SJCRH30 (cell line): ENCODE results near the gene IGSF10. TPM values are rescaled to one million over a fixed set of nuclear protein-coding genes. Genes with fewer than 3 reads are reported as not detected.
"Not testable (repeated sequence)": the region's sequence is repeated elsewhere in the genome, so short reads cannot be mapped to it uniquely, and the experiment has no call there.

Experiments used
- DNase-seq, 2 experiments: peaks; one replicate each; pipeline ENCODE4 v3.0.0-alpha.2; 2015 to 2020
- H3K27ac ChIP-seq: fragments of 250-450 bp; sonication (Bioruptor Pico); 2 replicates; pipeline ENCODE4 v1.5.1; 2020; ENCODE audit warnings: mild to moderate bottlenecking, moderate library complexity
- H3K27me3 ChIP-seq: fragments of 250-450 bp; sonication (Bioruptor Pico); 2 replicates; pipeline ENCODE4 v1.5.1; 2020; ENCODE audit warnings: mild to moderate bottlenecking, moderate library complexity
- H3K36me3 ChIP-seq: fragments of 250-450 bp; sonication (Bioruptor Pico); 2 replicates; pipeline ENCODE4 v1.5.1; 2020; ENCODE audit warnings: mild to moderate bottlenecking, moderate library complexity
- H3K4me1 ChIP-seq: fragments of 250-450 bp; sonication (Bioruptor Pico); 2 replicates; pipeline ENCODE4 v1.5.1; 2020; ENCODE audit warnings: mild to moderate bottlenecking, moderate library complexity
- H3K4me3 ChIP-seq: fragments of 250-450 bp; sonication (Bioruptor Pico); 2 replicates; pipeline ENCODE4 v1.5.1; 2020; ENCODE audit warnings: mild to moderate bottlenecking, moderate library complexity
- H3K9me3 ChIP-seq: fragments of 250-450 bp; sonication (Bioruptor Pico); replicated peaks from 2 replicates; pipeline ENCODE4 v1.5.1; 2020; ENCODE audit warnings: mild to moderate bottlenecking, moderate library complexity
- total RNA-seq: library from RNA; depleted of rRNA; stranded (reverse); fragments of >200 nt; shearing (Covaris generic); gene quantifications from 2 replicates; pipeline ENCODE4 v1.2.3, GENCODE V29; 2014; rRNA removed

The IGSF10 gene, protein sequence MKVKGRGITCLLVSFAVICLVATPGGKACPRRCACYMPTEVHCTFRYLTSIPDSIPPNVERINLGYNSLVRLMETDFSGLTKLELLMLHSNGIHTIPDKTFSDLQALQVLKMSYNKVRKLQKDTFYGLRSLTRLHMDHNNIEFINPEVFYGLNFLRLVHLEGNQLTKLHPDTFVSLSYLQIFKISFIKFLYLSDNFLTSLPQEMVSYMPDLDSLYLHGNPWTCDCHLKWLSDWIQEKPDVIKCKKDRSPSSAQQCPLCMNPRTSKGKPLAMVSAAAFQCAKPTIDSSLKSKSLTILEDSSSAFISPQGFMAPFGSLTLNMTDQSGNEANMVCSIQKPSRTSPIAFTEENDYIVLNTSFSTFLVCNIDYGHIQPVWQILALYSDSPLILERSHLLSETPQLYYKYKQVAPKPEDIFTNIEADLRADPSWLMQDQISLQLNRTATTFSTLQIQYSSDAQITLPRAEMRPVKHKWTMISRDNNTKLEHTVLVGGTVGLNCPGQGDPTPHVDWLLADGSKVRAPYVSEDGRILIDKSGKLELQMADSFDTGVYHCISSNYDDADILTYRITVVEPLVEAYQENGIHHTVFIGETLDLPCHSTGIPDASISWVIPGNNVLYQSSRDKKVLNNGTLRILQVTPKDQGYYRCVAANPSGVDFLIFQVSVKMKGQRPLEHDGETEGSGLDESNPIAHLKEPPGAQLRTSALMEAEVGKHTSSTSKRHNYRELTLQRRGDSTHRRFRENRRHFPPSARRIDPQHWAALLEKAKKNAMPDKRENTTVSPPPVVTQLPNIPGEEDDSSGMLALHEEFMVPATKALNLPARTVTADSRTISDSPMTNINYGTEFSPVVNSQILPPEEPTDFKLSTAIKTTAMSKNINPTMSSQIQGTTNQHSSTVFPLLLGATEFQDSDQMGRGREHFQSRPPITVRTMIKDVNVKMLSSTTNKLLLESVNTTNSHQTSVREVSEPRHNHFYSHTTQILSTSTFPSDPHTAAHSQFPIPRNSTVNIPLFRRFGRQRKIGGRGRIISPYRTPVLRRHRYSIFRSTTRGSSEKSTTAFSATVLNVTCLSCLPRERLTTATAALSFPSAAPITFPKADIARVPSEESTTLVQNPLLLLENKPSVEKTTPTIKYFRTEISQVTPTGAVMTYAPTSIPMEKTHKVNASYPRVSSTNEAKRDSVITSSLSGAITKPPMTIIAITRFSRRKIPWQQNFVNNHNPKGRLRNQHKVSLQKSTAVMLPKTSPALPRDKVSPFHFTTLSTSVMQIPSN (N-terminal part only)
- total RNA-seq: not detected in 2 replicates

DNA sequence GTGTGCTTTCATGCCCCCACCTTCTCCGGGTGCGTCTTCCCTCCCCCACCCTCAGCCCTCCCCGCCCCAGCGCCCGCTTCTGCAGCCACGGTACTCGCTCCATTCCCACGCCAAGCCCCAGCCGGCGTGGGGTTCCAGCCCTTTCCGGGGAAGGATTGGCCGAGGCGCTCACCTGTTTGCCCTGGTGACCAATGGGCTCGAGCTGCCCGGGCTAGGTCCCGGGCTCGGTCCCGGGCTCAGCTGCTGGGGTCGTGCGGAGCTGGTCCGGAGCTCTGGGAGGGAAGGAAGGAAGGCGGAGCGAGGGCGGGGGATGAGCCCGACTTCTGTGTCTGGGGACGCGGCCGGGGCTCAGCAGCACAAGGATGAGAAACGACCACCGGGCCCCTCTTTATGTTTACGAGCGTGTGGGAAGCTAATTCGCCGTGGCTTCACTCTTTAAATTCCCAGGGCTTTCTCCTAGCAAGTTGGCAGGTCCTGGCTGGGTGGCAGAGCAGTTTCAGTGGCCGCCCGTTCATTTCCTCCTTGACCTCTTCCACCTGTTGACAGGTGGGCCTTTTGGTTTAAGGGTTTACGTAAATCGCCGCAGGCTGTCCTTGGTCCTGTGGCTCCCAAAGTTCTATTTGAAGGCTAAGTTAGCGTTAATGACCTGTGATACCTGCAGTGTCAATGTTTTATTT lies at the start of gene IGSF10:
IGSF10 (minus strand) TSS at position 288 of the 677 bp plus-strand sequence. CDS start 2,352 bp downstream, outside the sequence.
- H3K27me3 ChIP-seq: peaks cover 8% of the 10 kb centered on the region; the same call in 1 of the 2 replicates

DNA sequence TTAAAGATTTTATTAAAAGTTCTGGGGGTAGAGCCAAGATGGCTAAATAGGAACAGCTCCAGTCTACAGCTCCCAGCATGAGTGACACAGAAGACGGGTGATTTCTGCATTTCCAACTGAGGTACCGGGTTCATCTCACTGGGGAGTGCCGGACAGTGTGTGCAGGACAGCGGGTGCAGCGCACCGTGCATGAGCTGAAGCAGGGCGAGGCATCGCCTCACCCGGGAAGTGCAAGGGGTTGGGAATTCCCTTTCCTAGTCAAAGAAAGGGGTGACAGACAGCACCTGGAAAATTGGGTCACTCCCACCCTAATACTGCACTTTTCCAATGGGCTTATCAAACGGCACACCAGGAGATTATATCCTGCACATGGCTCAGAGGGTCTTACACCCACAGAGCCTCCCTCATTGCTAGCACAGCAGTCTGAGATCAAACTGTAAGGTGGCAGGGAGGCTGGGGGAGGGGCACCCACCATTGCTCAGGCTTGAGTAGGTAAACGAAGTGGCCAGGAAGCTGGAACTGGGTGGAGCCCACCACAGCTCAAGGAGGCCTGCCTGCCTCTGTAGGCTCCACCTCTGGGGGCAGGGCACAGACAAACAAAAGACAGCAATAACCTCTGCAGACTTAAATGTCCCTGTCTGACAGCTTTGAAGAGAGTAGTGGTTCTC lies 48.7 kb upstream of the IGSF10 start:
- not testable (repeated sequence) for DNase-seq, H3K9me3 ChIP-seq, H3K4me3 ChIP-seq, H3K27ac ChIP-seq, H3K36me3 ChIP-seq, H3K4me1 ChIP-seq, H3K27me3 ChIP-seq

More for the DNA sequence above, at the start of gene IGSF10:
- Histone ChIP-seq H3K4me1 (no peaks in the 10 kb centered on the region), H3K9me3 (no peaks in the 10 kb centered on the region), H3K36me3 (no peaks in the 10 kb centered on the region), H3K27ac (no peak within 1 kb of the TSS), H3K4me3 (no peak within 1 kb of the TSS)
- DNase-seq: no peak

DNA sequence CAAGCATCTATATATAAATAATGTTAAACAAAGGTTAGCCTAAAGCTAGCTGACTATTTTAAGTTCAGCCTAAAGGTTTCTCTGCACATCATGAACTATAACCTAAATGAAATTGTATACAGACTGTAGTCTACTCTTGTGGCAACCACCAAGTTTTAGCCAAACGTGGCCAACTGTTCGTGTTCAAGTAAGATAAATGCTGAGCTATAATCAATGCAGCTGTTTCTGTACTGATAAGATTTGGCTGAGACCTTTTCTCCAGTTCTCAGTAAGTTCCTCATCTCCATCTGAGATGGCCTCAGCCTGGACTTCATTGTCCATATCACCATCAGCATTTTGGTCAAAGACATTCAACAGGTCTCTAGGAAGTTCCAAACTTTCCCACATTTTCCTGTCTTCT lies 43.7 kb upstream of the IGSF10 start:
- no peaks in the 10 kb centered on the region for H3K36me3 ChIP-seq
- no peak for DNase-seq
- H3K4me1 ChIP-seq: no peaks in the 10 kb centered on the region
- H3K27me3 ChIP-seq: no peaks in the 10 kb centered on the region
- no peaks in the 10 kb centered on the region for H3K9me3 ChIP-seq
- H3K27ac ChIP-seq: no peak overlapping the region
- no peak overlapping the region for H3K4me3 ChIP-seq

DNA sequence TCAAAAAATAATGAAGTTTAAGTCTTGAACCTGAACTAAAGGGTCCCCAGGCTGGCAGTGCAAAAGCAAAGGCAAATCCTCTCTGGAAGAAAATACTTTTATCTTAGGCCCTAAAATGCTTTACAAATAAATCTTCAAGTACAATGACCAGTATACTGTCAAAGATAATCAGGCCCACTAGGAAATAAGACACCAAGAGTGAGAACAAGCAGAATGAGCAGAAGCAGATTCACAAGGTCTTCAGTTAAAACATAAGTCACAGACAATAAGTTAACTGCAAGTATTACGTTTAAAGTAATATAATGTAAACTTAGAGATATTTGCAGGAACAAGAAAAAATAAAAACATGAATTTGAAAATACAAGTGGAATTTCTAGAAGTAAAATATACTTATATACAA lies 42.2 kb upstream of the IGSF10 start:
- Histone ChIP-seq H3K9me3 (no peaks in the 10 kb centered on the region), H3K4me3 (no peak overlapping the region), H3K4me1 (no peaks in the 10 kb centered on the region), H3K36me3 (no peaks in the 10 kb centered on the region), H3K27me3 (no peaks in the 10 kb centered on the region), H3K27ac (no peak overlapping the region)
- no peak for DNase-seq

DNA sequence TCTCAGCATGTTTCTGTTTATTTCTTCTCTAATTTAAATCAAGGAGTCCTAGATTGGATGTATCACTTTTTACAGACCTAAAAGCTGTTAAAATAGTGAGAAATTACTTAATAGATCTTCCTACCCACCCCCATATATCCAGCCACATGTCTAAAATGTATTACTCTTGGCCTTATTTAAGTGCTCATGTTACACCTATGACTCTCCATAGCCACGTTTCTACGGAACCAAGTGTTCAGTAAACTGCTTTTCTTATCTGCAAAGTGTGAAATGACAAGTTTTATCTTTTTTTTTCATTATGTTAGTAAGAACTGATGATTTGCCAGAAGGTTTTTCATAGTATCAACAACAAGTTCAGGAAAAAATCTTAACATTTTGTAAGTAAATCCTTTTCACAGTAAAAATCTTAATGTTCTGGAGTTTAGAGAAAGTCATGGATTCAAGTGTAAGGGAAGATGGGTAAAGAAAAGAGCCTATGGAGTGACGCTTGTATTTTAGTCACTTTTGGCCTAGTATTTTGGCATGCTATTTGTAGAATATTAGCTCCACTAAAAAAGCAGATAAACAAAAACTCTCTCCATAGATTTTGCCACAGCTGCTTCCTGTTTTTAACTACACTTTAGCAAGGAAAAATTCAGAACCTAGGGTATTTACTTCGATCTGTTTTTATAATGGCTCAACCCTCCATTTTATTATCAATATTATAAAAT lies 41.2 kb upstream of the IGSF10 start:
- no peaks in the 10 kb centered on the region for H3K36me3 ChIP-seq
- no peak overlapping the region for H3K27ac ChIP-seq
- no peak overlapping the region for H3K4me3 ChIP-seq
- H3K4me1 ChIP-seq: no peaks in the 10 kb centered on the region
- DNase-seq: no peak
- no peaks in the 10 kb centered on the region for H3K27me3 ChIP-seq
- H3K9me3 ChIP-seq: no peaks in the 10 kb centered on the region

DNA sequence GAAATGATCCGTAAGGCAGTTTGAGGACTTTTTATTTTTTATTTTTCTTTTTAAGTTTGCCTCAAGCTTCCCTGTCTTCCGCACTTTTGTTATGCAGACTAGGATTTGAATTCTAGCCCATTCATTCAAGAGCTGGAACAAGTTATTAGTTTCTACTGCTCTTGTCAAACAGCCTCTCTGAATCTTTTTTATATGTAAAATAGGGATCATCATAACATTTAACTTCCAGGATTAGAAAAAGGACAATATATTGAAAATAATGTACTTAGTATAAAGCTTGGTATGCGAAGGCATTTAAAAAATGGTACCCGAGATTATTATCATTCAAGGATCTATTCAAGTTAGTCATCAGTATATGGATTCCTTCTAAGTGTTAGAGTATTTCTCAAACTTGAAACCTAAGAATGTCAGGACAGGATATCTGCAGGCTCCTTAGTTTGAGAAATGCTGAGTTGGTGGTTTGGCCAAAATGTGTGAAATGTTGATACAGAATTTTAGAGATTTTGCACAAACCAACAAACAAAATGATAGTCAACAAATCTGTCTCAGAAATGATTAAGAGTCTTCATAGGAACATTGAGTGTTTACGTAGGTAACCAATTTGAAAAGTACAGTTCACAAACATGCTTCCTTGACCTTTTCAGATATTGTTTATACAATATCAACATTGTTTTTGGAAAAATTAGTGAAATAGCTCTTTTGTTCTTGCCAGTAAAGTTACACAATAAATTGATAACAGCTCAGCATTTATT lies 40.5 kb upstream of the IGSF10 start:
- H3K36me3 ChIP-seq: no peaks in the 10 kb centered on the region
- no peaks in the 10 kb centered on the region for H3K4me1 ChIP-seq
- no peak overlapping the region for H3K27ac ChIP-seq
- DNase-seq: no peak
- H3K27me3 ChIP-seq: no peaks in the 10 kb centered on the region
- no peaks in the 10 kb centered on the region for H3K9me3 ChIP-seq
- no peak overlapping the region for H3K4me3 ChIP-seq

DNA sequence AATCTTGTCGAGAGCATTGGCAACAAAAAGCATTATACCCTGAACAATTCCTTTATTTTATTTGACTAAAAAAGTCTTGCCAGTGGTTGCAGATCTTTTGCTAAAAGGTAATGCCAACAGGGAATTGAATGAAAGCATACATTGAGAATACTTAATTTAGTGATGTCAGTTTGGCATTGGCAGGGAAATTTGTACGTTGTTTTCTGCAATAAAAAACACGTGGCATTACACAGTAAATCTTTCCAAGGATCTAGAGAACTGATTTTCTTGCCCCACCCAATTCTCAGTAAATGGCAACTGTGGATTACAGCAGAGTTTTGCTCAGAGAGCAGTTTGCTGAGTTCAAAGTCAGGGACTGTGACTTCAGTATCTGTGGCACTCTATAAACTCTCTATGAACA lies 38.3 kb upstream of the IGSF10 start:
- Histone ChIP-seq H3K4me3 (no peak overlapping the region), H3K36me3 (no peaks in the 10 kb centered on the region), H3K9me3 (no peaks in the 10 kb centered on the region), H3K27ac (no peak overlapping the region), H3K27me3 (no peaks in the 10 kb centered on the region), H3K4me1 (no peaks in the 10 kb centered on the region)
- DNase-seq: no peak

DNA sequence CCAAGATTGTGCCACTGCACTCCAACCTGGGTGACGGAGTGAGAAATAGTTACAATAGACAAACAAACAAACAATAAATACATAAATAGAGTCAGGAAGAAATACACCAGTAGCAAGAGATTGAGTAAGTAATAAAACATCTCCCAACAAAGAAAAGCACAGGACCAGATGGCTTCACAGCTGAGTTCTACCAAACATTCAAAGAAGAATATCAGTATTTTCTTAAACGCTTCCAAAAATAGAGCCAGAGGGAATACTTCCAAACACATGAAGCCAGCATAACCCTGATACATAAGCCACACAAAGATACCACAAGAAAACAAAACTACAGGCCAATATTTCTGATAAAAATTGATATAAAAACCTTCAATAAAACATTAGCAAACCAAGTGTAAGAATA lies 30.7 kb upstream of the IGSF10 start:
- Histone ChIP-seq H3K4me1 (no peaks in the 10 kb centered on the region), H3K36me3 (no peaks in the 10 kb centered on the region), H3K27me3 (no peaks in the 10 kb centered on the region), H3K4me3 (no peak overlapping the region), H3K9me3 (no peaks in the 10 kb centered on the region), H3K27ac (no peak overlapping the region)
- DNase-seq: no peak

DNA sequence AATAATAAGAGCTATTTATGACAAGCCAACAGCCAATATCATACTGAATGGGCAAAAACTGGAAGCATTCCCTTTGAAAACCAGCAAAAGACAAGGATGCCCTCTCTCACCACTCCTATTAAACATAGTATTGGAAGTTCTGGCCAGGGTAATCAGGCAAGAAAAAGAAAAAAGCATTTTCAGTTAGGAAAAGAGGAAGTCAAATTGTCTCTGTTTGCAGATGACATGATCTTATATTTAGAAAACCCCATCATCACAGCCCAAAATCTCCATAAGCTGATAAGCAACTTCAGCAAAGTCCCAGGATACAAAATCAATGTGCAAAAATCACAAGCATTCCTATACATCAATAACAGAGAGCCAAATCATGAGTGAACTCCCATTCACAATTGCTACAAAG lies 27.0 kb upstream of the IGSF10 start:
- not testable (repeated sequence) for H3K27ac ChIP-seq, H3K4me3 ChIP-seq, H3K4me1 ChIP-seq, H3K36me3 ChIP-seq, H3K9me3 ChIP-seq, DNase-seq, H3K27me3 ChIP-seq

DNA sequence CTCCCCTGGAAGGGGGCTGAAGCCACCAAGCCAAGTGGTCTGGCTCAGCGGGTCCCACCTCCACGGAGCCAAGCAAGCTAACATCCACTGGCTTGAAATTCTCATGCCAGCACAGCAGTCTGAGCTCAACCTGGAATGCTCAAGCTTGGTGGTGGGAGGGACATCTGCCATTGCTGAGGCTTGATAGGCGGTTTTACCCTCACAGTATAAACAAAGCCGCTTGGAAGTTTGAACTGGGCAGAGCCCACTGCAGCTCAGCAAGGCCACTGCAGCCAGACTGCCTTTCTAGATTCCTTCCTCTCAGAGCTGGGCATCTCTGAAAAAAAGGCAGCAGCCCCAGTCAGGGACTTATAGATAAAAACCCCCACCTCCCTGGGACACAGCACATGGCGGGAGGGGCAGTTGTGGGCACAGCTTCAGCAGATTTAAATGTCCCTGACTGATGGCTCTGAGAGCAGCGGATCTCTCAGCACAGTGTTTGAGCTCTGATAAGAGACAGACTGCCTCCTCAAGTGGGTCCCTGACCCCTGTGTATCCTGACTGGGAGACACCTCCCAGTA lies 23.2 kb upstream of the IGSF10 start:
- H3K9me3 ChIP-seq: no peaks in the 10 kb centered on the region
- no peak overlapping the region for H3K4me3 ChIP-seq
- H3K4me1 ChIP-seq: no peaks in the 10 kb centered on the region
- no peaks in the 10 kb centered on the region for H3K27me3 ChIP-seq
- no peaks in the 10 kb centered on the region for H3K36me3 ChIP-seq
- no peak overlapping the region for H3K27ac ChIP-seq
- DNase-seq: no peak

DNA sequence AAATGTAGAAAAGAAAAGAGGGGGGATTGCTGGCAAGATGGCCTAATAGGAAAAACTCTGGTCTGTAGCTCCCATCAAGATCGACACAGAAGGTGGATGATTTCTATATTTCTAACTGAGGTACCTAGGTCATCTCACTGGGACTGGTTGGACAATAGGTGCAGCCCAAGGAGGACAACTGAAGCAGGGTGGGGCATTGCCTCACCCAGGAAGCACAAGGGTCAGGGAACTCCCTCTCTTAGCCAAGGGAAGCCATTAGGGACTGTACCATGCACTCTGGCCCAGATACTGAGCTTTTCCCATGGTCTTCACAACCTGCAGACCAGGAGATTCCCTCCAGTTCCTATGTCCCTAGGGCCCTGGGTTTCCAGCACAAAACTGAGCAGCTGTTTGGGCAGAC lies 22.6 kb upstream of the IGSF10 start:
- Histone ChIP-seq H3K4me3 (no peak overlapping the region), H3K27ac (no peak overlapping the region), H3K36me3 (no peaks in the 10 kb centered on the region), H3K9me3 (no peaks in the 10 kb centered on the region), H3K4me1 (no peaks in the 10 kb centered on the region), H3K27me3 (no peaks in the 10 kb centered on the region)
- DNase-seq: no peak

DNA sequence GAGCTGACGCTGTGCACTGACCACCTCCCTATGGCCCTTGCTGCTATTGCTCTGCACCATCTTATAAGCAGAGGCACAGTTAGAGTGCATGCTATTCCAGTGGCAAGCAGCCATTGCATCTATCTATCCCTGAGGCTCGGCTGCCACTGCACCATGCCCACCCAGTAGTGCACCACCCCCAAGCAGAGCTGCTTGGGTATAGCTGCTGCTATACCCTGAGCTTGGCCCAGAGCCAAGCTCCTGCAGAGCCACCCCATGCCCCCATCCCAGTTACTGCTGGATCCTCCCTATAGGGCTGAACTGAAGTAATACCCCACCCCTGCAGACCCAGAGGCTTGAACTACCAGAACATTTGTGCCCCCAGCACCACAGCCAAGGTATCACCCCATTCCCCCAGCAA lies 19.6 kb upstream of the IGSF10 start:
- no peaks in the 10 kb centered on the region for H3K36me3 ChIP-seq
- no peak for DNase-seq
- no peaks in the 10 kb centered on the region for H3K9me3 ChIP-seq
- no peaks in the 10 kb centered on the region for H3K27me3 ChIP-seq
- no peak overlapping the region for H3K27ac ChIP-seq
- H3K4me3 ChIP-seq: no peak overlapping the region
- H3K4me1 ChIP-seq: no peaks in the 10 kb centered on the region

DNA sequence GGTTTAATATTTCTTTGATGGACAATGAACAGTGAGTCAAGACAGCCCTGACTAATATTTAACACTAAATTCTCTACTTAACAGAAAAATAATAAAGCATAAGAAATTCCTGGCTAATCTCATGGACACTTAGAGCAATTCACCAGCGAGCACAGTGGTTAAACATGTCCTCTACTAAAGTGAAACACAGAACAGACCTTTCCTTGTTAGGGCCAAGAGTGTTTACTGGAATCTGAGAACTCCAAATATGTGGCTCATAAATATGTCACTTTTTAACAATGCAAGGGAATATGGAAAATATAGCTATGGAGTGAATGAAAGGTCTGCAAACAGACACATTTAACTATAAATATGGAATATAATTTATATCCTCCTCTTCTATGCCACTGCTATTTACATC lies 18.6 kb upstream of the IGSF10 start:
- H3K27me3 ChIP-seq: no peaks in the 10 kb centered on the region
- H3K36me3 ChIP-seq: no peaks in the 10 kb centered on the region
- H3K27ac ChIP-seq: no peak overlapping the region
- H3K9me3 ChIP-seq: no peaks in the 10 kb centered on the region
- no peak overlapping the region for H3K4me3 ChIP-seq
- DNase-seq: no peak
- no peaks in the 10 kb centered on the region for H3K4me1 ChIP-seq
